Type B pancreatic cell (in vitro differentiated cells): ENCODE results near the gene ABCB10. TPM values are rescaled to one million over a fixed set of nuclear protein-coding genes. Genes with fewer than 3 reads are reported as not detected.

ENCODE experiments used
- DNase-seq: peaks from one replicate; pipeline ENCODE4 v3.0.0; 2021; ENCODE audit warnings: mixed read lengths; ENCODE audit not compliant: unreplicated experiment; ENCODE audit errors: extremely low spot score
- H3K27ac Mint-ChIP-seq: 2 replicates; pipeline ENCODE4 v1.8.0; 2021; ENCODE audit warnings: mild to moderate bottlenecking, mixed read lengths
- H3K27me3 Mint-ChIP-seq: 2 replicates; pipeline ENCODE4 v1.8.0; 2021; ENCODE audit warnings: mixed read lengths
- H3K36me3 Mint-ChIP-seq: 2 replicates; pipeline ENCODE4 v1.8.0; 2021; ENCODE audit warnings: mixed read lengths
- H3K4me1 Mint-ChIP-seq: one replicate; pipeline ENCODE4 v1.8.0; 2021; ENCODE audit warnings: mixed read lengths; ENCODE audit not compliant: unreplicated experiment
- H3K4me3 Mint-ChIP-seq: 2 replicates; pipeline ENCODE4 v1.8.0; 2021; ENCODE audit warnings: mild to moderate bottlenecking, mixed read lengths
- H3K9me3 Mint-ChIP-seq: 2 replicates; pipeline ENCODE4 v1.8.0; 2021; ENCODE audit warnings: mixed read lengths
- CTCF ChIP-seq: fragments of 200-600 bp; sonication (generic); conservative IDR thresholded peaks from 2 replicates; pipeline ENCODE4 v1.5.0; 2021; ENCODE audit warnings: antibody characterized with exemption, mild to moderate bottlenecking
- total RNA-seq: library from RNA; stranded (reverse); gene quantifications from 2 replicates; pipeline ENCODE4 v1.2.1, GENCODE V29; 2021; ENCODE audit warnings: low replicate concordance

Gene ABCB10
- total RNA-seq, 1 donor from 2014 or later = 19.4 TPM

GRCh38 chr1:229507951-229508822 lies 50.3 kb downstream of the ABCB10 start, which contains the start of gene NUP133:
Gene NUP133 (minus strand): TSS chr1:229508341. CDS start chr1:229508249, 92 bp downstream.
- peaks cover 11% of the 10 kb centered on the region for H3K4me1 Mint-ChIP-seq

GRCh38 chr1:229507502-229507901 lies 51.0 kb downstream of the ABCB10 start:
- Mint-ChIP-seq H3K27me3 (no peaks in the 10 kb centered on the region), H3K36me3 (no peaks in the 10 kb centered on the region), H3K27ac (peak overlapping the region; percentile 99), H3K9me3 (no peaks in the 10 kb centered on the region), H3K4me3 (peak overlapping the region; percentile 95), H3K4me1 (peaks cover 11% of the 10 kb centered on the region)
- no peak for TF ChIP-seq CTCF
- DNase-seq = no peak

More at GRCh38 chr1:229507951-229508822, 50.3 kb downstream of the ABCB10 start, which contains the start of gene NUP133:
- no peaks in the 10 kb centered on the region for H3K9me3 Mint-ChIP-seq
- peak; percentile 98 for DNase-seq
- peak within 1 kb of the TSS; percentile 99 for H3K27ac Mint-ChIP-seq
- H3K36me3 Mint-ChIP-seq = no peaks in the 10 kb centered on the region
- no peaks in the 10 kb centered on the region for H3K27me3 Mint-ChIP-seq
- TF ChIP-seq CTCF = no peak
- H3K4me3 Mint-ChIP-seq = peak within 1 kb of the TSS; percentile 95

- peaks cover 11% of the 10 kb centered on the region for H3K4me1 Mint-ChIP-seq
- no peaks in the 10 kb centered on the region for H3K27me3 Mint-ChIP-seq
- TF ChIP-seq CTCF = no peak
- no peak for DNase-seq
- H3K36me3 Mint-ChIP-seq = peaks cover 4% of the 10 kb centered on the region
- H3K4me3 Mint-ChIP-seq = peak overlapping the region; percentile 95
- H3K9me3 Mint-ChIP-seq = no peaks in the 10 kb centered on the region
- peak overlapping the region; percentile 69 for H3K27ac Mint-ChIP-seq
These were observed 51.9 kb downstream of the ABCB10 start for GRCh38 chr1:229506633-229507032.

- no peak for TF ChIP-seq CTCF
- no peaks in the 10 kb centered on the region for H3K9me3 Mint-ChIP-seq
- H3K4me3 Mint-ChIP-seq = no peak overlapping the region
- H3K4me1 Mint-ChIP-seq = no peaks in the 10 kb centered on the region
- no peak for DNase-seq
- no peak overlapping the region for H3K27ac Mint-ChIP-seq
- no peaks in the 10 kb centered on the region for H3K27me3 Mint-ChIP-seq
- H3K36me3 Mint-ChIP-seq = peaks cover 30% of the 10 kb centered on the region
These were observed 62.7 kb downstream of the ABCB10 start for GRCh38 chr1:229495782-229496181.

GRCh38 chr1:229487181-229487580 lies 71.3 kb downstream of the ABCB10 start:
- no peak for TF ChIP-seq CTCF
- peaks cover 35% of the 10 kb centered on the region for H3K36me3 Mint-ChIP-seq
- no peaks in the 10 kb centered on the region for H3K4me1 Mint-ChIP-seq
- H3K27me3 Mint-ChIP-seq = no peaks in the 10 kb centered on the region
- H3K4me3 Mint-ChIP-seq = no peak overlapping the region
- no peaks in the 10 kb centered on the region for H3K9me3 Mint-ChIP-seq
- no peak for DNase-seq
- H3K27ac Mint-ChIP-seq = no peak overlapping the region
